NOMO-1 (cell line): Measurements from ENCODE around the gene RBM12.

Experiments
- DNase-seq, 2 experiments: peaks; one replicate each; lab custom pipeline; 2025; ENCODE audit not compliant: unreplicated experiment in 2 of 2; lab: John Stamatoyannopoulos, UW

Gene RBM12

DNA sequence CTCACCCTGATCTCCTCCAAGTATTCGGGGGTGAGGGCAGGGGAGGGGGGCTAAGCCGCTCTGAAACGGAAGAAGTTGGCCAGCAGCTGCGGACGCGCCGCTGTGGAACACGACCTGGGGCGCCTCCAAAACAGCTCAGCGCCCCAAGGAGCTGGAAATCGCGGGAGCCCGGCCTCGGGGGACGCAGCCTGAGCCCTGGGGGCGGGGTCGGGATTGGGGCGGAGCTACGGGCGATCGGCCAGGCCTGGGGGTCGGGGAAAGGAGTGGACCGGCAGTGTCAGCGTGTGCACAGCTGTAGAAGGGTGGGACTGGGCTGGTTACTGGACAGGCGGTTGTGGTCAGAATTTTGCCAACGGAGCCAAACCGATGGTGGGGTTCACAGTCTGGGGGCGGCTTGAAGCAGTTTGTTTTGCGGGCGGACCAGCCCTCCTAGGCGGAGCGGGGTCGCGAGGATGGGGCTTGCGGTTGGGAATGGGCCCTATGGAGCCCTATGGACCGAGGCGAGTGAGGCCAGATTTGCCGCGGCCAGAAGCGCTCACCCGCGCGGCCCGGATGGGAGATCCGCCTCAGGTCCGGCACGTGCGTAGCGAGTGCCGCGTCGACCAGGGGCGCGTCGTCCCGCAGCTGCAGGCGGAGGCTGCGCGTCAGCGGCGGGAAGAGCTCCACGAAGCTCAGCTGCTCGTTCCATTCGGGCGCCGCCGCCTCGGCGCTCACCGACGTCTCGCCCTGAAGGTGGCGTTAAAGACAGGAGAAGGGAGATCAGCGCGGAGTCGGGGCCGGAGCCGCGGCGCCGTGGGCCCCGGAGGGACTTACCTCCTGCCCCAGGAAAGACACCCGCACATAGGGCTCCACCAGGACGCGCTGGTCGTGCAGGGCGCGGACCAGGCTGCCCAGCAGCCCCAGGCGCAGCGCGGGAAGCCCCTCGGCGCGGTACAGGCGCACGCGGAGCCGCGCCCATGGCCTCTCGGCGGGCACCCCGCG is 63.4 kb downstream of the RBM12 start:
- peak; percentile 55 to 71 for DNase-seq

DNA sequence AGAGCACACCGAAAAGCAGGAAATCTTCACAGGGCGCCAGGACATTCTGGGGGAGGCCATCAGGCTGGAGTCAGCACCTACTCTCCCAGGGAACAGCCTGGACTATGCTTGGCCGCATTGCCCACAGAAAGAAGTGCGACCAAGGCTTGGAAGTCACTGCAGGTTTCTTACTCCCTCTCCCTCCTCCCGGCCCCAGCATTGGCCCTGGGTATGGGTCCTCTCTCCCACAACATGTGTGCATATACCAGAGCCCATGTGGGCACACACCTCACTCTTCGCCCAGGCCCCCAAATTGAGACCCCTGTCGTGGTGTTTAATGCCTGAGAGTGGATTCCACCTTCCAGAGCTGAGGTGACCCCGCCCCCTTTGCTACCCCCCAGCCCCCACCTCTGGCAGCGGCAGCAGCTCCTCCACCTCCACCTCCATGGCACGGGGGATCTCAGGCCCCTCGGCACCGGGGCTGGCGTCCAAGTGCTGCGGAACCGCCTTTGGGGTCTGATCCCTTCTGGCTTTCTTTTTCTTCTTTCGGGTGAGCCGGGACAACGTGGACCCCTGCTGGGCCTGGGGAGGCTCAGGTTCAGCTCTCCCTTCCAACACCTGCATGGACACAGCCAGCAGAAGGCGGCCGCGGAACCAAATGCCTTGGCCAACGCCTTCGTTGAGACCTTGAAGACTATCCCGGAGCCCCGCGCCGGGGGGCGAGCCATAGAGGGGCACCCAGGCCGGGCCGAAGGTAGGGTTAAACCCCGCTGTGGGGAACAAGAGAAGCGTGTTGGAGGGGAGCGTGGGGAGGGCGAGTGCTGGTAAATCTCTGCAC is 64.3 kb downstream of the RBM12 start:
- DNase-seq = no peak

DNA sequence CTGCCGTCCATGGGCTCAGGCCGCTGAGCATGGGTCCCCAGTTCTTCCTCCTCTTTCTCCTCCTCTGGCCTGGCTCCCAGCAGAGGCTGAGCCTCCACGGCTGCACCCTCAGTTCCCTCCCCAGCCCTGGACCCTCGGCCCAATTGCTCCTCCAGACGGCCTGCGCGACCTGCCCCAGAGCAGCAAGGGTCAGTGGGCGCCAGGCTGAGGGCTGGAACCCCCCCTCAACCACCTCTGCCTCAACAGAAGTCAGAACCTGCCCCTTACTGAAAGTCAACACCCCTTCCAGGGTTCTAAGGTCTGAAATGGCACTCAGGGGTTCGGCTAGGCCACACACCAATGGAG is 65.0 kb downstream of the RBM12 start:
- no peak for DNase-seq
